UCSD-AML1 (cell line): ENCODE results near the gene CARD9.
A peak's percentile ranks its signal among the peaks of the same experiment; 100 is the strongest.

Source experiments
- DNase-seq: peaks from one replicate; lab custom pipeline; 2025; ENCODE audit not compliant: unreplicated experiment; lab: John Stamatoyannopoulos, UW

CARD9 gene

DNA sequence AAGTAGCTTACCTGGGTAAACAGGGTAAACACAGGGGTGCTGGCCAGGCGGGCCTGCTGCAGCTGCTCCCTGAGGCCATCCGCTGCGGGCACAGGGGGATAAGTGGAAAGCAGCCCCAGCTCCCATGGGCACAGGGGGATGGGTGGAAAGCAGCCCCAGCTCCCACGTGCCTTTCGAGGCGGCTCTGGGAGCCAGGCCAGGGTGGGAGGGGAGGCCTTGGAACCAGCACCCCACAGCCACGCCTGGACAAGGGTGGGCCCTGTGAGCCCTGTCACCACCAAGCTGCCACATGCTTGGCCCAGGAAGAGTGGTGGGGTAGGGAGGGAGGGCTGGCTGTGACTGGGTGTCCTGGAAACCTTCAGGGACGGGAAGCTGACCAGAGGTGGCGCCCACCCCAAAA lies 7.8 kb upstream of the CARD9 start:
- DNase-seq, result no peak

DNA sequence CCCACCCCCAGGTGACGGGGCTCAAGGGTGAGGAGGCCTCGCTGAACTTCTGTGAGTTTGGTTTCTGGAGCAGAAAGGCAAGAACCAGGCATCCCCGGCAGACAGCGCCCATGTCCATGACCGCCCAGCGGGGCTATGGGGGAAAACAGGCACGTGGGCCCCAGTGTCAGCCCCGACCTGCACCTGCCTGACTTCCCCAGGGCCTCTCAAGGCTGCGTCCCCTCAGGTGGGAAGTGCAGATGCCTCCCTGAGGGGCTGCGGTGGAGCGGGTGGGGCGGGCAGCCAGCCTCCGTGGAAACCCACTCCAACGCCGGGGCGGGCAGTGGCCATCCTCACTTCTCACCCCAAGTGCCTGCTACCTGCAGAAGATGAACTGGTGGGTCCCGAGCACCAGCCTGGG lies 6.9 kb upstream of the CARD9 start:
- DNase-seq, result no peak

GRCh38 chr9:136379891-136380290 lies 6.4 kb upstream of the CARD9 start:
- no peak for DNase-seq

- no peak for DNase-seq
Observed at GRCh38 chr9:136379401-136379800, 5.9 kb upstream of the CARD9 start.

- DNase-seq, result no peak
Observed at GRCh38 chr9:136379003-136379287, 5.5 kb upstream of the CARD9 start.

DNA sequence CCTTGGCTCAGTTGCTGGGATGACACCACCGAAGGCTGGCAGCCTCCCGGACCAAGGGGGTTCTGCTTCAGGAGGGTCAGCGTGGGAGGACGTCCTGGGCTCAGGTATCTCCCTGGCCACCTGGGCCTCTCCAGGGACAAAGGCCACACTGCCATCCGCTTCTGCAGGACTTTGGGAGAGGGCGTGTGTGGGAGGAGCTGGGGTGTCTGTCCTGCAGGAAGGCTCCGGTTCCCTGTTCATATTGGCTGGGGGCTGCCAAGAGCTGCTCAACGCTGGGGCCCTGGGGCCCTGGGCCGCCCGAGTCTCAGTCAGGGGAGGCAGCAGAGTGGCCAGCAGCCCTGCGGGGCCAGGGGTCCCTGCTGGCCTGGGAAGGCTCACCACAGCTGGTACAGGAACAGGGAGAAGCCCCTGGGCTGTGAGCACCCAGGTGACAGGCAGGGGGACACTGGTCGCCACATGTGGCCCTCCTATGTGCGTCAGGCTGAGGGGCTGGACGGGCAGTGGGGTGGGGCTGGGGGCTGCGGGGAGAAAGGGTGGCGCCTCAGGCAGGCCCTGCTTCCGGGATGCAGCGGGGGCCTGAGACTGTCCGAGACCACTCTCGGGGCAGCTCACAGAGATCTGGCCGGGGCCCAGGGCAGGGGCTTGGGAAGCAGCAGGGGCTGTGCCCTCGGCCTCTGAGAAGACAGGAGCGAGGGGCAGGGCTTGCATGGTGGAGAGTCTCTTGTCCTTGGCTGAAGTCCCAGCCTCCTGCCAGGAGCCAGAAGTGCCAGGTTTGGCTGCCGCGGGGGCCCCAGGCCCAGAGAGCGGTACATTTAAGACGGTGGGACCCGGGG lies 4.9 kb upstream of the CARD9 start:
- DNase-seq, result no peak

DNA sequence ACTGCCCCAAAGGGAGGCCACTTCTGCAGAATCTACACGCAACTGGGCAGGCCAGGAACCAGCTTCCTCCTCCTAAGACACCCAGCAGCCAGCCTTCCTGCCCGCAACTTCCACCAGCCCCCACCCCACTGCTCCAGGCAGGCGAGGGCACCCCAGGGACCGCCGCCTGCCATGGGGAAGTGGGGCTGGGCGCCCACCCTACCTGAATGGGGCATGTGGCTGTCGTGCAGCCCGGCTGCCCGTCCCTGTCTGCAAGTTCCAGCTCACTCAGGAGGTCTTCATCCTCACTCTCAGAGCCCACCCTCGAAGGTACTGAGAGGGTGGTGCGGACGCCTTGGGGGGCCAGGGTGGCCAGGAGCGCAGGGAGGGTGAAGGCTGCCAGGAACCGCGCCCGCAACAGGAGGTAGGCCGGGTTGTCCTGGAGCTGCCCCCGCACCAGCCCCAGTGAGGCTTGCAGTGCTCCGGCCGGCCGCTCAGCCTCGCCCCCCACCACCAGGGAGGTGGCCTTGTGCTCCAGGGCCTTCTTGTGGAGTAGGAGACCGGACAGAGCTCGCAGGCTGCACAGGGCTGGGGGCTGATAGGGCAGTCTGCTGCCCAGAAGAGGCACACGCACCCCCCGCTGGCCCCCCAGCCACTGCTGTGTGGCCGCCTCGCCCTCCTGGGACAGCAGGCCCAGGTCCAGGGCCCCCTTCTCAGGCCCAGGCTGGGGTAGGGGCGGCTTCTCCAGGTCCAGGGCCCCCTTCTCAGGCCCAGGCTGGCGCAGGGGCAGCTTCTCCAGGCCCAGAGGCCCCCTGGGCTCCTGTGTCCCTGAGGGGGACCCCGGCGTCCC lies 4.1 kb upstream of the CARD9 start:
- DNase-seq, result no peak

DNA sequence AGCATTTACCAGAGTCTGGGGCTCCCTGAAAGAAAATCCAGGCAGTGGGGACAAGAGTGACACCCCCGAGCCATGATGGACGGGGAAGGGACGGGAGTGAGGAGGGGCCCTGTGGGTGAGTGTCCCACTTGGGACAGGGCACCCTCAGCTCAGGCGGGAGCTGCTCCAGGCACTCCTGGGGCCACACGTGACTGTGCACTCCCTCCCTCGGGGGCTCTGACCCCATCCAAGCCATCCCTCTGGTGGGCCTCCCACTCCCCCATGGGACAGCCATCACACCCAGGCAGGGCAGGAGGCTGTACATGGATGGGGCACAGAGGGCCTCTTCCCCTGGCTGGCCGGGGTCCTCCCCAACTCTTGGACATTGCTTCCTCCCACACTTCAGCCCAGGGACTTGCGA lies 3.0 kb upstream of the CARD9 start:
- DNase-seq, result no peak

DNA sequence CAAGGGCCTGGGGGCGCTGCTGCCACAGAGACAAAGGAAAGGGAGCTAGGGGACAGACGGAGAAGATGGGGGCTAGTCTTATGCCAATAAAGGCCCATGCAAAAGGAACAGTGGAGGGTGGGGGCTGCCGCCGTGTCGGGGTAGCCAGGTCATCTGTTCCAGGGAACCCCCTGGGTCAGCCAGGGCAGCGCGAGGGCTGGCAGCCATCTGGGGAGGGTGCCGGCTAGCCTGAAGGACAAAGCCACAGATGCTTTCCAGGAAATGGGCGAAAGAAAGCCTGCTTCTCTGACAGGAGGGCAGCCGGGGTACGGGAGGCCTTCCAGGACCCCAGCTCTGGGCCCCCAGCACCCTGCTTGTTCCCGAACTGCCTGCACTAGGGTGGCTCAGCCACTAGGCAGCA lies 1.6 kb upstream of the CARD9 start:
- DNase-seq, result no peak

DNA sequence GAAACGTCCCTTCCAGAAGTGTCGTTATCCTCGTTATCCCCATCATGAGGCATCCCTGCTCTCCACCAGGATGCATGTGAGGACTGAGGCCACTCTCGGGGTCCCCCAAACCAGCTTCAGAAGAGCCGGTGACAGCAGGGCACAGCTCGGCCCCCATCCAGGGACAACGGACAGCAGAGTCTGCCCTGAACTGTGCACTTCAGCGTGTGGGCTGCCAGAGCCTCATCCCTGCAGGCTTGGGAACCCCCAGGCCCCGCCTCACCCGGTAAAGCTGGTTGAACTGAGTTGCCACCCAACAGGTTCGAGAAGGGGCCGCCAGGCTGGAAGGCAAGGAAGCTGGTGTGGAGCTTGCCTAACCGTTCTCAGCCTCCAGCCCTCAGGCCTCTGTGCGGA lies 710 bp upstream of the CARD9 start:
- no peak for DNase-seq

GRCh38 chr9:136372561-136373299 lies 739 bp downstream of the CARD9 start:
- peak; percentile 78 for DNase-seq

GRCh38 chr9:136372006-136372405 lies 1.5 kb downstream of the CARD9 start:
- no peak for DNase-seq

GRCh38 chr9:136371533-136371880 lies 2.0 kb downstream of the CARD9 start:
- no peak for DNase-seq

DNA sequence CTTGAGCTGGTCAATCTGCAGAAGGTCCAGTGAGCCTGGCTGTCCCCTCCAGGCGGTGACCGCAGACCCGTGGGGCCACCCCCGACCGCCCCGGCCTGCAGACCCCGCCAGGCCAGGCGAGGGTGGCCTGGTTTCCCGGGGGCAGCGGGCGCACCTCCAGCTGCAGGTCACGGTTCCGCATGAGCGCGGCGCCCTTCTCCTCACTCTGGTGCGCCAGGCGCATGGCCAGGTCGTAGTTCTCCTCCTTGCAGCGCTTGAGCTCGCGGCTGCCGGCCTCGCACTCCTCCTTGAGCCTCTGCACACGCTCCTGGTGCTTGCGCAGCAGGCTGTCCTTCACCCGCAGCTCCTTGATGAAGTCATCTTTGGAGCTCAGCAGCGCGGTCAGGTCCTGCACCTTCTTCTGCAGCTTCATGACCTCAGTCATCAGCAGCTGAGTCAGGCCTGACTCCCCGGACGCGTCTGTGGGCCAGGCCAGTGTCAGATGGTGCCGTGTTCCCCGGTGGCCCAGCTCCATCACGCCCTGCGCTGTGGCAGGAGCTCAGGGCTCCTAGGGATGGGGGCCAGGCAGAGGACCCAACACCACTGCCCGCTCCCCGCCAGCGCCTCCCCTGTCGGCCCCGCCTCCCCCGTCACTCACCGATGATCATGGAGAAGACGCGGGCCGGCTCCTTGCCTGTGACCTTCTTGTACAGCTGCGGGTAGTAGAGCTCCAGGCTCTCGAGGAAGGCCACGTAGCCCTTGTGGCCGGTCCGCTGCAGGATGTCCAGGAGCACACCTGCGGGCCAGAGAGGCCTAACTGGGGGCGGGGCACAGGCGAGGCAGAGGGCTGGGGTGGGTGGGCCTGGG lies 2.6 kb downstream of the CARD9 start:
- no peak for DNase-seq

DNA sequence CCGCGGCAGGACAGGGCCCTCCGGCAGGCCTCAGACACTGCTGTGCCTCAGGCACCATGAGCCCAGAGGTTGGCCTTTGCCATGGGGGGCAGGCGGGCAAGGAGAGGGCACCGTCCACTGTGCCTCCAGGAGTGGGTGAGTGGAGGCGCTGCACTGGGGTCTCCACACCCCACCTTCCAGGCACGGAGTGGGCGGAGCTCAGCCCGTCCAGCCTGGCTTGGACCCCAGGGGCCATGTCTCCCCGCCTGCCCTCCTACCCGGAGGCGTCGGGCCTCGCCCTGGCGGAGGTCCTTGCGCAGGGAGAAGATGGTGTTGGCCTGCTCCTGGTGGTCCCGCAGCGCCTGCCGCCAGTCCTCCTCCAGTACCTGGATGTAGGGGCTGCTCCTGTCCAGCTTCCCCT lies 3.4 kb downstream of the CARD9 start:
- no peak for DNase-seq

DNA sequence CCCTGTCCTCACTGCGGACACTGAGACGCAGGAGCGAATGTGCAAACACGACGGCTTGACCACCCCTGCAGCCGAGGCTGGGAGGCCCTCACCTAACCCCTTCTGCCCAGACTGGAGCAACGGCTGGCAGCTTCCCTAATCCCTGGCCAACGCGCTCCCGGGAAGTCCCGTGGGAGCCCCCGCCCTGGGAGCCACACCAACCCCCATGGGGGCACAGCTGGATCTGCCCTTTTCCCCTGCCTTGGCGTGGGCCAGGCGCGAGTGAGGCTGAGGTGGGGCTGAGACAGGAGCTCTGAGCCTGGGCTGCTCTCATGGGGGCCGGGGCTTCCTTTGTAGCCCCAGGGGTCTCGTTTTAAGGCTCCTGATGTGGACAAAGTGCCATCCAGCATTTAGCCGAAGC lies 5.3 kb downstream of the CARD9 start:
- DNase-seq, result no peak

- DNase-seq, result no peak
Observed at GRCh38 chr9:136367296-136368145, 5.9 kb downstream of the CARD9 start.

DNA sequence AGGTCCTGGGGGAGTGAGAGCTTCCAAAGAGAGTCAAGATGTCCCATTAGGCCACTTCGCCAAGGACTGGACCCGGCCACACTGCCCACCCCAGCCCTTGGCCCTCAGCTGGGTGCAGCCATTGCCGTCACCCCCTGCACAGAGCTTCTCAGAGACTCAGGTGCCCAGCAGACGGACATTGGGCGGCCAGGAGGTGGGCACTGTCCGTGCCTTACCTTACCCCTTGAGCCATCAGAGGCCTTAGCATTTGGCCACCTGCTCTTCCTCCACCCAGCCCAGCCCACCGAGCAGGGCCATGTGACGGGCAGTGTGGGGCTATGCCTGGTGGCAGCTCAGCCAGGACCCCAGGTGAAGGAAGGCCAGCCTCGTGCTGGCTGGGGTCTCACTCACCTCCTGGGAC lies 6.6 kb downstream of the CARD9 start:
- no peak for DNase-seq

GRCh38 chr9:136365775-136366222 lies 7.7 kb downstream of the CARD9 start:
- DNase-seq, result peak; percentile 21
